Stimulated activated CD4-positive, alpha-beta T cell treated with anti-CD3 and anti-CD28 coated beads, Interleukin-1b, Interleukin-23, amount 100 ng/mL, for 4 hours (primary cell): ENCODE measurements around the gene RIPOR2.
"Not testable (repeated sequence)": the region's sequence is repeated elsewhere in the genome, so short reads cannot be mapped to it uniquely, and the experiment has no call there.

ENCODE experiments used
- DNase-seq, 2 donors: peaks; one replicate each; pipeline ENCODE4 v3.0.0-alpha.2; 2020; ENCODE audit warnings: low read depth in 2 of 2

RIPOR2 gene

DNA sequence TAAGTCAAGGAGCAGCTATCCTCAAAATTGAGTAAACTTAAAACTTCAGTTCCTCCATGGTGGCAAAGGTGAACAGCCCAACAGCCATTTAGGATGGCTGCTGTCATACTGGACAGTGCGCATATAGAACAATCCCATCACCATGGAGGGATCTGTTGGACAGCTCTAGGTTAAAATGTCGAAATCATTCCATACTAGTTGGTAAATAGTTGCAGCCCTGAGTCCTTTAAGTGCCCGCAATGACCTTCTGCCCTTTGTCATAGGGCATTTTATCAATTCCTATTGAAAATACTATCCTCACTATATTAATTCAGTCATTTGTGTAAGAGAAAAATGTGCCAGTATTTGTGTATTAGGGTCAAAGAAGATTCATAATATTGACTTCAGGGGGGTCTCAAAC is 128.2 kb downstream of the RIPOR2 start:
- DNase-seq, result no peak

DNA sequence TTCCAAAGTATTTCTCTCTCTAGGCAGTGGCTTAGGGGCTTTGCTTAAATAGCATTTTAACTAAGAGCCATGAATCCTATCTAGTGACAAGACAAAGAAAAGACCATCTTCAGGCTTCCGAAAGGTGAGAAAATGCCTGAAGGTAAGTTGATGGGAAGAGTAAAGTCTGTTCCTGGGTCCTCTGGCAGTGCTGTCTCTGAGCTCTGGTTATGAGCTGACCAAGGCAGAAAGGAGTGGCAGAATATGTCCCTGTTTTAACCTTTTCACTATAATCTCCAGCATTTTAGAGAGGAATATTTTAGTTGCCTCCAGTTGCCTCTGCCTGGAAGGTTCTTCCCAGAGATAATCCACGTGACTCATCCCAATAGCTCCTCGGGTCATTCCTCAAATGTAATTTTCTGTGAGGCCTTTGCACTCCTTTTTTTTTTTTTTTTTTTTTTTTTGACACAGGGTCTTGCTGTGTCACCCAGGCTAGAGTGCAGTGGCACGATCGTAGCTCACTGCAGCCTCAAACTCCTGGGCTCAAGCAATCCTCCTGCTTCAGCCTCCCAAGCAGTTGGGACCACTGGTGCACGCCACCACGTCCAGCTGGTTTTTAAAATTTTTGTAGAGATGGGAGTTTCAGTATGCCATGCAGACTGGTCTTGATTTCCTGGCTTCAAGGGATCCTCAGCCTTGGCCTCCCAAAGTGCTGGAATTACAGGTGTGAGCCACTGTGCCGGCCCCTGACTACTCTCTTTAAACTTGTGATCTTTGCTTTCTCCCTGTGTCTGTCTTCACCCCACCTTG is 133.3 kb downstream of the RIPOR2 start:
- no peak for DNase-seq

DNA sequence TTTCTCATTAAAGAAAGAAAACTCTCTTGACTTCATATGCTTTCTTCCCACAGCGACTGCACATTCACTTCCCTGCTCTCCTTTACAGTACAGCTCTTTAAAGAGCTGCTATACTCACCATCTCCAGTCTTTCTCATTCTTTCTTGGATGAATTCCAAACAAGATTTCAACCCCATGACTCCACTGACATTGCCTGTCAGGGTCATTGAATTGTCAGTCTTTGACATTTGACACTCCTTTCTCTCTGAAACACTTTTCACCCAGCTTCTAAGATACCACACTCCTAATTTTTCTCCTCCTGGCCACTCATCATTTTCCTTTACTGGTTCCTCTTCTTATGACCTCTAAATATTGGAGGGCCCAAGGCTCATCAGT is 136.2 kb downstream of the RIPOR2 start:
- no peak for DNase-seq

DNA sequence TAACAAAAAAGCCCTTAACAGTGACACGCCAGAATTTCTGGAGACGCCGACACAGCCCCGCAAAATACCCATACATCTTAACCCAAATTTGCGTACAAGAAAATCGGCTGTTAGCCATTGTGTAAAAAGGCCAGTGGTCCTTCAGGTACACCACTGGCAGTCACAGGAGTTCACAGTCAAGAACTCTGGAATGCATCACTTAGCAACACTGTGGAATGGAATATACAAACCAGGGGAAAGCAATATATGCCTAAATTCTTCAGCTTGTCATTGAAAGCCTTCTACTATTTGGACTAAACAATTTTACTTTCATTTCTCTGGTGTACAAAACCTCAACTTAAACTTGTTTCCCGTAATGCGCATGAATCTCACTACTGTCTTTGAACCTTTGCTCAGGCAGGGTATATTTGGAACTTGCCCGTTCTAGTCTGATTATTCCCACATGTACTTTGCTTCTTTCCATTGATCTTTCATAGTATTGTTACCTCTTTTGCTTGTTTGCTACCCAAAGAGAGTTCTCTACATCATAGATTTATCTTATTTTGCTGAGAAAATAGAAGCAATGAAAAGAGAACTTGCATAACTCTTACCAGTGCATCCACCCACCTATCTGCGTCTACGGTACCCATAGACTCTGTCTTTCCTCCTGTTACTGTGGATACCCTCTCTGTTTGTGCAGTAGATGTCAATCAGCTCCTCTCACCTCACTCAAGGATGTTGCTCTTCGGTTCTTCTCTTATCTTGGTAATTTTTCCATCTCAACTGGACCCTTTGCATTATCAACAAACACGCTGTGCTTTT is 136.8 kb downstream of the RIPOR2 start, which contains the start of gene ARMH2:
TSS of gene ARMH2 (minus strand) at position 178 of the 801 bp plus-strand sequence. CDS start at position 118, 60 bp downstream.
- DNase-seq, result no peak

DNA sequence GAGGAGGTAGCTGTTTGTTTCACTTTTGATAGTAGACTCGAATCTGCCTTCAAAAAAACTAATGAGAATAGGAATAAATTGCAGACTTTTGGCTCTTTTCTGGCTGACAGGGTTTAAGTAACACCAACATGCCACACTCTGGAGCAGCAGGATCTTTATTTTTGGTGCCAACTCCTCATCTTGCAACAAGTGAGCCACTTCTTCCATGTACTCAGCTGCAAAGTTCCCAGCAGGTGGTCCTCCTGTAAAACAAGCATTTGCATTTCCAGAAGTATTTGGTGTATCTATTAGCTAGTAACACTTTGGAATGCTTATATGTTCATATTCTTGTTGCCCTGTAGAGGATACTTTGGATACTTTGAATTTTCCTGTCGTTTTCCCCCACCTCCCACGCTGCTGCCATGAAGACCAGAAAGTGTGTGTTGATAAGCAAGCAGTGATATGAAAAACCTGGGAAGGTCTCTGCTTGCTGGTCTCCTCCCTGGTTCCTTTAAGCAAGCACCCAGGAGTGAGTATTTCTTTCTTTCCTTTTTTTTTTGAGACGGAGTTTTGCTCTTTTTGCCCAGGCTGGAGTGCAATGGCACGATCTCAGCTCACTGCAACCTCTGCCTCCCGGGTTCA is 138.1 kb downstream of the RIPOR2 start:
- DNase-seq, result no peak

DNA sequence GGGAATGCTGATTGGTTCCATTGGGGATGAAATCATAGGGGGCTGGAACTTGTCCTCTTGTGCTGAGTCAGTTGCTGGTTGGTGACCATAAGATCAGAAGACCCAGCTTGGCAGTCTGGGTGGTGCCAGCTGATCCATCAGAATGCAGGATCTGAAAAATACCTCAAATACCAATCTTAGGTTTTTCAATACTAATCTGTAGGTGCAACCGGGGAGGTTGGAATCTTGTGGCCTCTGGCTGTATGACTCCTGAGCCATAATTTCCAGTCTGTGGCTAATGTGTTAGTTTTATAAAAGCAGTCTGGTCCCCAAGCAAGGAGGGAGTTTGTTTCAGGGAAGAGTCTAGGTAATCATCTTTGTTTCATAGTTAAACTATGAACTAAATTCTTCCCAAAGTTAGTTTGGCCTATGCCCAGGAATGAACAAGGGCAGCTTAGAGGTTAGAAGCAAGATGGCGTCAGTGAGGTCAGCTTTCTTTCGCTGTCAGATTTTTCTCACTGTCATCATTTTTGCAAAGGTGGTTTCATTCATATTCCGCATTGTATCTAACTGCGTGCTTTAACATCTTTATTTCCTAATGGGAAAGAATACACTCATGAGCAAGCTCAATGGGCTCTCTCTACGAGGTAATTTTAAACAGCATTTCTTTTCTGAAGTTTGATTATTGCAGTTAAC is 139.0 kb downstream of the RIPOR2 start:
- no peak for DNase-seq

DNA sequence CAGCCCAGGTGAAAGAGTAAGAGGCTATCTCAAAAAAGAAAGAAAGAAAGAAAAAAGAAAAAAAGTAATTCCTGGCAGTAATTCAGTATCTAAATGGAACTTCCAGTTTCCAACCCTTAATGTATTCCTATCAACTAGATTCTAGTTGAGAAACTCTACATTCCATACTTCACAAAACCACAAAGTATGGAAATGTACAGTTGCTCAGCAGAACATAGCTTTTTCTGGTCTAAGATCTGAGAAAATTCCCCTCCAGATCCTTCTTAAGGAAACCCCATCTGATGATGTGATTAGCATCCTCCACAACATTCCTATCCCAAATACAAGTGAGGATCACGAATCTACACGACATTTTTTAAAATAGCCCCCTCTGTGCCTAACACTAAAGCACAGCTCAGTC is 140.7 kb downstream of the RIPOR2 start:
- no peak for DNase-seq

DNA sequence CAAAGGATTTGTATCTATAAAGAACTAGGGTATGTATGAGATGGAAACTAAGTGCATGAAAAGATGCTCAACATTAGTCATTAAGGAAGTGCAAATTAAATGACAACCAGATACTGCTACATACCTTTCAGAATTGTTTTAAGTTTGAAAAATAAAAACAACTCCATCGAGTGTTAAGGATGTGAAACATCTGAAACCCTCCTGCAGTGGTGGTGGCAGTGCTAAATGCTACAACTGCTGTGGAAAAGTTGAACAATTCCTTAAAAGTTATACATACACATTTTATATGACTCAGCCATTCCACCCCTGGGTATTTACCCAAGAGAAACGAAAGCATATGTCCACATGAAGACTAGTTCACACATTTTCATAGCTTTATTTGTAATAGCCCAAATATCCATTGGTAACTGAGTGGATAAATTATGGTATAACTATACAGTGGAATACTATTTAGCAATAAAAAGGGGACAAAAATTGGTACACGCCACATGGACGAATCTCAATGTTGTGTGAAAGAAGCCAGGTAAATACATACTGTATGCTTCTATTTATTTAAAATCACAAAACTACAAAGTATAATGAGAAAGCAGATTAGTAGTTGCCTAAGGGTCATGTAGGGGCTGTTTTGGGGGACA is 147.6 kb downstream of the RIPOR2 start:
- no peak for DNase-seq

DNA sequence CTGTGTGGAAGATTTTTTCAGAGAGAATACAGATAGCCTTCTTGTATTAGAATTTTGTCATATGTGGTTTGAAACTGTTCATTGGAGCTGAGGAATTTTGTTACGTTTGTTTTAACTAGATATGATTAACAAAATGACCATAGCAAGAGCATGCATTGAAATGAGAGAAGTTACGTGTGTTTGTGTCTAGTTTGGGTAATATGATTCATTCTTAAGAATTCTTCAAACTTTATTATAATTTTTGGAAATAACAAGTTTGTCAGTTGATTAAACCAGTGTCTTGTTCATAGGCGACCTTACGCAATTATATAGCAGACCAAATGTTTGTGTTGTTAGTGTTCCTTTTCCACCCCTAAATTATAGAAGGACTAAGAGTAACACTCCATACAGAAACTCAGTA is 155.6 kb downstream of the RIPOR2 start:
- DNase-seq, result no peak

DNA sequence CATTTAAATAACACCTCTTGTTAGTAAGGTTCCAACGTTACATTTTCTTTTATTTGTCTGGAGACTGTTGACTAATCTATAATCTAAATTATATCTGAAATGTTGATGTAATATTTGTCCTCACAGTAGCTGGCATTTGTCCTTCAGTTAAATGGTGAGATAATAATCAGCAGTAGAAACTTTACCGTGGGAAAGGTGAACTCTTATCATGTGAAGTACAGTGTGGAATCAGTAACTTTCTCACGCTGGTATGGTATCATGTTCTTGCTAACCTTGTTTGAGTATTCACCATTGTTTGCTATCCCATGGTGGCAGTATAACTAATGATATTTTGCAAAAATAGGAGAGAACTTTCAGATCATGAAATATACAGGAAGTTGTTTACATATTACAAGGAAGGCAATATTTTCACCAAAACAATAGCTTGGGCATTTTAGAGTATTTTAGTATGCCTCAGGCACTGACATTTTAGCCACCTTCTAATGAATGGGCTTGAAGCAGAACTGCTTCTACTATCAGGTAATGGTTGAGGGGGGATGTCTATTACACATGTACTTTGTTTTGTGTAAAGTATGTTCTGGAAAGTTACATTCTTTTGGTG is 156.2 kb downstream of the RIPOR2 start:
- DNase-seq, result no peak

DNA sequence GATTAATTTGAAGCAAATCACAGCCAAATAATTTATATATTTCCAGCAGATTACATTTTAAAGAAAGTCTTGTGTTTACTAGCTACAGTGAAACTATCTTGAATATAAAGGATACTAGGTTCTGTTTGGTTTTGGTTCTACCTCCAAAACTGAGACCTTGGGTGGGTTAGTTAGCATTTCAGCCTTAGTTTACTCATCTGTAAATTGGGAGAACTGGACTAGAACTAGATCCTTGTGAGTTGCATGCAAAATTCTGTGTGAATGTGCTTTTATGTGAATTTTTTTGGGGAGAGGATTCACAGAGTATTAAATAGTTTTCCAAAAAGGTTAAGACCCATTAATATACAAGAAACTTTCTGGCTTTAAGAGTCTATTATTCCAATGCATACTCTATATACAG is 156.9 kb downstream of the RIPOR2 start:
- no peak for DNase-seq

DNA sequence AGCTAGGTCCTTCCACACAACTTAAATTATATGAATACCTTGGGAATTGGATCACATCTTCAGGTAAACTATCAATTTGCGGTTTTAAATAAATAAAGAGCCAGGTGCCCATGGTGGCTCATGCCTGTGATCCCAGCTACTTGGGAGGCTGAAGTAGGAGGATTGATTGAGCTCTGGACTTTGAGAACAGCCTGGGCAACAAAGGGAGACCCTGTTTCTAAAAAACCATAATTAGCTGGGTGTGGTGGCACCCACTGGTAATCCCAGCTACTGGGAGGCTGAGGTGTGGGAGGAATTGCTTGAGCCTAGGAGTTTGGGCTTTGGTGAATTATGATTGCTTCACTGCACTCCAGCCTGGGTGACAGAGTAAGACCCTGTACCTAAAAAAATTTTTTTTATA is 157.6 kb downstream of the RIPOR2 start:
- DNase-seq, result no peak

DNA sequence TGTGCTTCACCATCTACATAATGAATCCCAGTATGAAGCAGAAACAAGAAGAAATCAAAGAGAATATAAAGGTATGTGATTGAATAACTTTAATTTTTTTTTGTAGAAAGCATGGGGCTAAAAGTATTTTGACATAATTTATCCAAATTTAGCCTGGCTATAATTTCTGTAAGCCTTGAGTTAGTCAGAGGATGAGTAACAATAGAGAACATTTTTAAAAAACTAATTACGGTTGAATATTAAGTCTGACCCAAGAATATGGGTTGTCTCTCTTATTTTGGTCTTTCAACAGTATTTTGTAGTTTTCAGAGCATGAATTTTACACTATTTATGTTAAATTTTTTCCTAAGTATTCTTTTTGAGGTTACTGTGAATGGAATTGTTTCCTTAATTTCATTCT is 158.5 kb downstream of the RIPOR2 start:
- DNase-seq, result no peak

DNA sequence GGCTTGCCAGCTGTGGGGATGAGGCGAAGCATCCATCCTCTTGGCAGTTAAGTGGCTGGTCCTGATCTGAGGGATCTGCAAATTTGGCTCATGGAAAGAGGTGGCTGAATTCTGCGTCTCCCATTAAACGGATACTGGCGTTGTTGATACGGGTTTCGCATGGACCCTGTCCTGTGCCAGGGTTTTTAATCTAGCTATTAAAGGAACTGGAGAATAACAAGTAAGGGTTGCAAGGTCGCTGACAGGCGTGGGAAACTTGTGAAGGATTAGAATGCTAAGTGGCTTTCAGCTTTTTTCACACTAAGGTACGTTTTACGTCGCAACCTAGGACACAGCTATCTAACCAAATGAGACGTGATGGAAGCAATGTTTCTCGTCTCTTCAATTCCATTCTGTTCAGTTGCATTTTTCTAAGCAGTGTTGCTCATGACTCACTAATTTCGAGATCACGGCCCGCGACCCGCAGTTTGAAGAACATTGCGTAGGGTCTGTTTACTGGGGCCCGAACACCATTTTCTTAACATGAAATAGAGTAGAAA is 160.2 kb downstream of the RIPOR2 start:
- DNase-seq, result peak in 1 of 2 donors; percentile 29

DNA sequence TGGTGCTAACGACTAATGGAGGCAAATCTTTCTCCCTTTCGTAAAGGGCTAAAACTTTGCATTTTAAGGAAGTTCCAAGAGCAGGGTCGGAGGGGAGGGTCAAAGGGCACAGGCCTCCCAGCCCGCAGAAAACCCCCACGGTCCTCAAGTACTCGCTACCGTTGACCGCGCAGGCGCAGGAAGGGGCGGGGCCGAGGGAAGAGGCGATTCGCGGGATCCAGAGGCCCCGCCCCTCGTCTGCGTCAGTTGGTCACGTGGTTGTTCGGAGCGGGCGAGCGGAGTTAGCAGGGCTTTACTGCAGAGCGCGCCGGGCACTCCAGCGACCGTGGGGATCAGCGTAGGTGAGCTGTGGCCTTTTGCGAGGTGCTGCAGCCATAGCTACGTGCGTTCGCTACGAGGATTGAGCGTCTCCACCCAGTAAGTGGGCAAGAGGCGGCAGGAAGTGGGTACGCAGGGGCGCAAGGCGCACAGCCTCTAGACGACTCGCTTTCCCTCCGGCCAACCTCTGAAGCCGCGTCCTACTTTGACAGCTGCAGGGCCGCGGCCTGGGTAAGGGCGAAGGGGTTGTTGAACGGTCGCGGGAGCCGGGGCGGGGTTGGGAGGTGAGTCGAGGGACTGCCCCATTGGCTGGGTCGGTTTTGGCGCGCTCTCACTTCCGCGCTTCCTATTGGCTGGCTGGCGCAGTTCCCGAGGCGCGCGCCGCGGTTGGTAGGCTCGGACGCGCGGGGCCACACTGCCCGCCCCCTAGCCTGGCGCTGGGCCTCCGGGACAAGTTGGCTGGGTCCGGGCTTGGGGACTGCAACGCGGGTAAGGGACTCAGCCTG is 160.9 kb downstream of the RIPOR2 start, which contains the start of gene GMNN:
TSS of gene GMNN (plus strand) at position 242 of the 824 bp plus-strand sequence. CDS start 2,310 bp downstream, outside the sequence.
- peak; percentile 97 to 100 for DNase-seq

DNA sequence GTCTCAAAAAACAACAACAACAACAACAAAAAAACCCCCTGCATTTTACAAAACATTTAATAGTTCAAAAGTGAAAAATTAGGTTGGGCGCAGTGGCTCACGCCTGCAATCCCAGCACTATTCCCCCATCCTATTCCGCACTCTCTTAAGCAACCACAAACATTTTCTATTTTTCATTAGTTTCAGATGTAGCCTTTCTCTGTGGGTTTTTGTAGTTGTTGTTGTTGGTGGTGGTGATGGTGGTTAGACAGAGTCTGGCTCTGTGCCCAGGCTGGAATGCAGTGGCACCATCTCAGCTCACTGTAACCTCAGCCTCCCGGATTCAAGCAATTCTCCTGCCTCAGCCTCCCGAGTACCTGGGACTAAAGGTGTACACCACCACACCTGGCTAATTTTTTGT is 167.4 kb downstream of the RIPOR2 start:
- DNase-seq, result no peak

DNA sequence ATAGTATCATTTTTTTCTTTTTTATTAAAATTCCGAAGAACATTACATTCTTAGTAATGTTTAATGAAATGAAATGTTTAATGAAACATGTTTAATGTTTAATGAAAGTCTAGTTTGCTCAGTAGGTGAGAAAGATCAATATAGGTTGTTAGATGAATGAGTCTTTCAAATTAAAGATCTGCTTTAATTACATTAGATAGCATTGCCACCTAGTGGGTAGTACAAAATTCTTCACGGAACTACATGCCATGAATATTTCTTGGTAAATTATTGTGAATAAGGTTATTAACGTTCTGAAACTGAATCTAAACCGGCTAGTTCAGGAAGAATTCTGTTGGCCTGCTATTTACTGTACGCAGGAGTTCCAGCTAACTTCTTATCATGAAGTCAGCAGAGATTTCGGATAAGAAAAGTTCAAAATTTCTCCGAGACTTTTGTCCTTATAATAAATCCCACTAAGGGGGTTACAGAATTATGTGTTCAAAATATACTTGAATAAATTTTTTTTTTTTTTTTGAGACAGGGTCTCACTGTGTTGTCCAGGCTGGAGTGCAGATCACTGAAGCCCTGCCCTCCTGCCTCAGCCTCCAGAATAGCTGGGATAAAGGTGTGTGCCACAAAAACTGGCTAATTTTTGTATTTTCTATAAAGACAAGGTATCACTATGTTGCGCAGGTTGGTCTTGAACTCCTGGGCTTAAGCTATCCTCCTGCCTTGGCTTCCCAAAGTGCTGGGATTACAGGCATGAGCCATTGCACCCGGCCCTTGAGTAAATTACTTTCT is 168.9 kb downstream of the RIPOR2 start:
- DNase-seq, result no peak

DNA sequence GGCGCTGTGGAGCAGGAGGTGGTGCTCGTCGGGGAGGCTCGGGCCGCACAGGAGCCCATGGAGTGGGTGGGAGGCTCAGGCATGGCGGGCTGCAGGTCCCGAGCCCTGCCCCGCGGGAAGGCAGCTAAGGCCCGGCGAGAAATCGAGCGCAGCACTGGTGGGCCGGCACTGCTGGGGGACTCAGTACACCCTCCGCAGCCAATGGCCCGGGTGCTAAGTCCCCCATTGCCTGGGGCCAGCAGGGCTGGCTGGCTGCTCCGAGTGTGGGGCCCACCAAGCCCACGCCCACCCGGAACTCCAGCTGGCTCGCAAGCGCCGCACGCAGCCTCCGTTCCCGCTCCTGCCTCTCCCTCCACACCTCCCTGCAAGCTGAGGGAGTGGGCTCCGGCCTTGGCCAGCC is 169.8 kb downstream of the RIPOR2 start:
- DNase-seq, result not testable (repeated sequence)
